Endothelial cell (in vitro differentiated cells): ENCODE data around the gene RGS3. TPM values are rescaled to one million over a fixed set of nuclear protein-coding genes. Genes with fewer than 3 reads are reported as not detected.

Experiments
- DNase-seq: peaks from one replicate; pipeline ENCODE4 v3.0.0; 2021; ENCODE audit warnings: low spot score
- H3K27ac Mint-ChIP-seq: one replicate; pipeline ENCODE4 v1.8.0; 2021; ENCODE audit warnings: mixed read lengths, inconsistent platforms; ENCODE audit not compliant: unreplicated experiment
- H3K27me3 Mint-ChIP-seq: one replicate; pipeline ENCODE4 v1.8.0; 2021; ENCODE audit warnings: mild to moderate bottlenecking, moderate library complexity, mixed read lengths, inconsistent platforms; ENCODE audit not compliant: unreplicated experiment
- H3K36me3 Mint-ChIP-seq: one replicate; pipeline ENCODE4 v1.8.0; 2021; ENCODE audit warnings: mild to moderate bottlenecking, low read depth, mixed read lengths, inconsistent platforms; ENCODE audit not compliant: unreplicated experiment
- H3K4me1 Mint-ChIP-seq: one replicate; pipeline ENCODE4 v1.8.0; 2021; ENCODE audit warnings: mild to moderate bottlenecking, mixed read lengths, inconsistent platforms; ENCODE audit not compliant: unreplicated experiment
- H3K4me3 Mint-ChIP-seq: one replicate; pipeline ENCODE4 v1.8.0; 2021; ENCODE audit warnings: mild to moderate bottlenecking, mixed read lengths, inconsistent platforms; ENCODE audit not compliant: unreplicated experiment
- H3K9me3 Mint-ChIP-seq: one replicate; pipeline ENCODE4 v1.8.0; 2021; ENCODE audit warnings: mixed read lengths, inconsistent platforms; ENCODE audit not compliant: unreplicated experiment
- total RNA-seq: library from RNA; stranded (reverse); fragmentation: NEBNext Ultra II Directional; extraction: Animal tissue kit (Norgen Biotek cat#: 25700); gene quantifications from one replicate; pipeline ENCODE4 v1.2.1, GENCODE V29; 2021; ENCODE audit not compliant: unreplicated experiment
- TF ChIP-seq, protein P1 (sequence below): fragments of 200-600 bp; sonication (generic); IDR thresholded peaks from one replicate; pipeline ENCODE4 v1.5.0; 2021; ENCODE audit warnings: antibody characterized with exemption; ENCODE audit not compliant: unreplicated experiment

RGS3 gene
- total RNA-seq, 1 donor from 2014 or later = 474 TPM

DNA sequence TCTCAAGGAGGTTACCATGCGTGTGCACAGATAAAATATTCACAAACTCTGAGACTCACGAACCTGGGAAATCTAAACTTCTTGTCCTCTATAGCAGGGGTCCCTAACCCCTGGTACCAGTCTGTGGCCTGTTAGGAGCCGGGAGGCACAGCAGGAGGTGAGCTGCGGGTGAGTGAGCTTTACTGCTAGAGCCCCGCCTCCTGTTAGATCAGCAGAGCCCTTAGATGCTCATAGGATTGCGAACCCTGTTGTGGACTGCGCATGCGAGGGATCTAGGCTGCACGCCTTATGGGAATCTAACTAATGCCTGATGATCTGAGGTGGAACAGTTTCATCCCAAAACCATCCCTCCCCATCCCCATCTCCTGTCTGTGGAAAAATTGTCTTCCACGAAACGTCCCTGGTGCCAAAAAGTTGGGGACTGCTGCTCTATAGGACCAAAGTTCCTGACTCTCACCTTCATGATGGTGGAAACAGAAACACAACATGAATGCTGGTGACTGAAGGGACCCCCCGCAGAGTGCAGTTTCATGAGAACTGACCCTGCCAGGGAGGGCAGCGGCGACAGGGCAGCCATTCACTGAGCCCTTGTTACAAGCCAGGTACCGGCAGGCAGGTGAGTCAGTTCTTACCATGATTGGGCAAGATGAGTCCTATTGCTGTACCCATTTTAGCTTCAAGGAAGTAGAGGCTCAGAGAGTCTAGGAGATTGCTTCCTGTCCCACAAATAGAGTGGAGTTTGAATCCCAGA lies 181.9 kb downstream of the RGS3 start:
- no peak overlapping the region for H3K4me3 Mint-ChIP-seq
- H3K36me3 Mint-ChIP-seq = no peaks in the 10 kb centered on the region
- peaks cover 12% of the 10 kb centered on the region for H3K4me1 Mint-ChIP-seq
- H3K9me3 Mint-ChIP-seq = no peaks in the 10 kb centered on the region
- no peak overlapping the region for H3K27ac Mint-ChIP-seq
- TF ChIP-seq, protein P1, sequence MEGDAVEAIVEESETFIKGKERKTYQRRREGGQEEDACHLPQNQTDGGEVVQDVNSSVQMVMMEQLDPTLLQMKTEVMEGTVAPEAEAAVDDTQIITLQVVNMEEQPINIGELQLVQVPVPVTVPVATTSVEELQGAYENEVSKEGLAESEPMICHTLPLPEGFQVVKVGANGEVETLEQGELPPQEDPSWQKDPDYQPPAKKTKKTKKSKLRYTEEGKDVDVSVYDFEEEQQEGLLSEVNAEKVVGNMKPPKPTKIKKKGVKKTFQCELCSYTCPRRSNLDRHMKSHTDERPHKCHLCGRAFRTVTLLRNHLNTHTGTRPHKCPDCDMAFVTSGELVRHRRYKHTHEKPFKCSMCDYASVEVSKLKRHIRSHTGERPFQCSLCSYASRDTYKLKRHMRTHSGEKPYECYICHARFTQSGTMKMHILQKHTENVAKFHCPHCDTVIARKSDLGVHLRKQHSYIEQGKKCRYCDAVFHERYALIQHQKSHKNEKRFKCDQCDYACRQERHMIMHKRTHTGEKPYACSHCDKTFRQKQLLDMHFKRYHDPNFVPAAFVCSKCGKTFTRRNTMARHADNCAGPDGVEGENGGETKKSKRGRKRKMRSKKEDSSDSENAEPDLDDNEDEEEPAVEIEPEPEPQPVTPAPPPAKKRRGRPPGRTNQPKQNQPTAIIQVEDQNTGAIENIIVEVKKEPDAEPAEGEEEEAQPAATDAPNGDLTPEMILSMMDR = no peak
- H3K27me3 Mint-ChIP-seq = peaks cover 4% of the 10 kb centered on the region
- no peak for DNase-seq

DNA sequence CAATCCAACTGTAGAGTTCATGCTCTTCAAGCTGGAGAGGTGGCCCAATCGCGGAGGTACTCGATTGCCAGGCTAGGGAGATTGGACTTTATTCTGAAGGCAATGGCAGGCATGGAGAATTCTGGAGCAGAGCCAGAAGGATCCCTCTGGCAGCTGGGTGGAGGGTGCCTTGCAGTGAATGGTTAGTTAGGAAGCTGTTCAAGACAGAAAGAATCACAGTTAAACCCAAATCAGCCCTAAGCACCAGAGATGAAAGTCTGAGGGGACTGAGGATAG lies 182.4 kb downstream of the RGS3 start:
- Mint-ChIP-seq H3K4me3 (no peak overlapping the region), H3K27me3 (peaks cover 2% of the 10 kb centered on the region), H3K36me3 (no peaks in the 10 kb centered on the region), H3K4me1 (peaks cover 17% of the 10 kb centered on the region), H3K27ac (no peak overlapping the region), H3K9me3 (no peaks in the 10 kb centered on the region)
- TF ChIP-seq, protein P1 = no peak
- no peak for DNase-seq

DNA sequence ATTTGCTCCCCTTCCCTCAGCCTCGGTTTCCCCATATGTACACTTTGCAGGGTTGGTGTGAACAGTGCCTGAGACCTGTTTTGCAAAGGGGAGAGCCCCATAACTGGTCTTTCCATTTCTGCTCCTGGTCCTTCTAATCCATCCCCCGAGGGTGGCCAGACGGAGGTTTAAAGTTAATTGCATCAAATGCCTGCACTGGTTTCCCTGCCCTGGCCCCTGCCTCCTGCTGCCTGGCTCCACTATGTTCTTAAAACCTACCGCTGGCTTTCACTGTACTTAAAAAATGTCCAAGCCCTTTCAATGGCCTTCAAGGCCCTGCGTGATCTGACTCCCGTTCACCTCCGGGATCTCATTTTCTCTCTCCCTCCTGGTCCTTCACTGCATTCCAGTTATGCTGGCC lies 183.0 kb downstream of the RGS3 start:
- DNase-seq = no peak
- Mint-ChIP-seq H3K4me1 (peaks cover 23% of the 10 kb centered on the region), H3K4me3 (no peak overlapping the region), H3K9me3 (no peaks in the 10 kb centered on the region), H3K27ac (no peak overlapping the region), H3K36me3 (no peaks in the 10 kb centered on the region), H3K27me3 (peaks cover 2% of the 10 kb centered on the region)
- TF ChIP-seq, protein P1 = no peak

Other genes with a start within 250 kb of the RGS3 start
- 30.2 TPM for gene FKBP15, start 242.4 kb upstream of the RGS3 start, total RNA-seq
- gene SLC31A1, start 242.2 kb upstream of the RGS3 start, total RNA-seq = 23.2 TPM
- gene CDC26, start 188.2 kb upstream of the RGS3 start, total RNA-seq = 27.0 TPM
- 20.5 TPM for gene PRPF4, start 188.1 kb upstream of the RGS3 start, total RNA-seq
- not detected for gene RNF183, start 160.4 kb upstream of the RGS3 start, total RNA-seq
- 0.95 TPM for gene WDR31, start 123.5 kb upstream of the RGS3 start, total RNA-seq
- gene BSPRY, start 114.2 kb upstream of the RGS3 start, total RNA-seq = 0.15 TPM
- 8.4 TPM for gene HDHD3, start 86.7 kb upstream of the RGS3 start, total RNA-seq
- 19.3 TPM for gene ALAD, start 62.4 kb upstream of the RGS3 start, total RNA-seq
- 28.7 TPM for gene POLE3, start 53.1 kb upstream of the RGS3 start, total RNA-seq
- 0.92 TPM for gene C9orf43, start 53.0 kb upstream of the RGS3 start, total RNA-seq